OCI-LY3 (cell line): Measurements from ENCODE around the gene ALS2CL.
A peak's percentile ranks its signal among the peaks of the same experiment; 100 is the strongest.

Experiments
- H2AFZ ChIP-seq: fragments of 200-600, 300-600 bp; shearing (Covaris generic); 2 replicates; pipeline ENCODE4 v1.6.0; 2014; ENCODE audit warnings: antibody characterized with exemption, low read depth, low read length
- H3K27ac ChIP-seq: fragments of 200-600, 300-600 bp; sonication (generic); 2 replicates; pipeline ENCODE4 v1.5.1; 2014; ENCODE audit warnings: mild to moderate bottlenecking, low read length, moderate library complexity, mixed read lengths
- H3K27me3 ChIP-seq: fragments of 200-600, 300-600 bp; sonication (generic); 2 replicates; pipeline ENCODE4 v1.6.1; 2014; ENCODE audit warnings: low read depth, low read length, mixed read lengths
- H3K36me3 ChIP-seq: fragments of 200-600, 300-600 bp; sonication (generic); replicated peaks from 2 replicates; pipeline ENCODE3; 2014; ENCODE audit warnings: low read depth, low read length, mixed read lengths
- H3K4me1 ChIP-seq: fragments of 300-600, 200-600 bp; sonication (generic); 2 replicates; pipeline ENCODE4 v1.6.1; 2014; ENCODE audit warnings: low read length, mixed read lengths
- H3K4me2 ChIP-seq: fragments of 200-600, 300-600 bp; sonication (generic); 2 replicates; pipeline ENCODE4 v1.6.1; 2014; ENCODE audit warnings: low read length, mixed read lengths
- H3K4me3 ChIP-seq: fragments of 300-600, 200-600 bp; sonication (generic); 2 replicates; pipeline ENCODE4 v1.5.1; 2014; ENCODE audit warnings: antibody characterized with exemption, mild to moderate bottlenecking, low read length, moderate library complexity
- H3K79me2 ChIP-seq: fragments of 300-600, 200-600 bp; shearing (Covaris generic); 2 replicates; pipeline ENCODE4 v1.6.1; 2014; ENCODE audit warnings: mild to moderate bottlenecking, low read length, mixed read lengths
- H3K9ac ChIP-seq: fragments of 300-600, 200-600 bp; shearing (Covaris generic); 2 replicates; pipeline ENCODE4 v1.6.0; 2014; ENCODE audit warnings: mild to moderate bottlenecking, low read length, moderate library complexity
- H3K9me3 ChIP-seq: fragments of 200-600, 300-600 bp; shearing (Covaris generic); 2 replicates; pipeline ENCODE4 v1.6.1; 2014; ENCODE audit warnings: low read length, mixed read lengths; ENCODE audit not compliant: insufficient read depth
- H4K20me1 ChIP-seq: fragments of 200-600, 300-600 bp; sonication (generic); 2 replicates; pipeline ENCODE4 v1.6.1; 2016; ENCODE audit warnings: low read length, mixed read lengths; ENCODE audit not compliant: insufficient read depth
- EZH2phosphoT487 ChIP-seq: fragments of 200-600 bp; shearing (Covaris generic); IDR thresholded peaks from 2 replicates; pipeline ENCODE4 v1.6.1; 2018; ENCODE audit warnings: antibody characterized with exemption, mixed run types, low read depth
- TF ChIP-seq, protein P1 (sequence below): fragments of 200-600, 300-600 bp; sonication (generic); IDR thresholded peaks from 2 replicates; pipeline ENCODE4 v1.5.1; 2014; ENCODE audit warnings: antibody characterized with exemption, low read length, low read depth

ALS2CL gene

GRCh38 chr3:46717447-46718231 is 24.2 kb upstream of the ALS2CL start, which contains the start of gene PRSS50:
TSS of gene PRSS50 (minus strand) at chr3:46717869. CDS start at chr3:46717824, 45 bp downstream.
- Histone ChIP-seq H3K36me3 (no peaks in the 10 kb centered on the region), H3K79me2 (no peaks in the 10 kb centered on the region), H3K9me3 (no peaks in the 10 kb centered on the region), H2AFZ (no peak within 1 kb of the TSS), H3K4me3 (no peak within 1 kb of the TSS), H3K9ac (no peak within 1 kb of the TSS), H4K20me1 (no peaks in the 10 kb centered on the region), H3K4me1 (peaks cover 11% of the 10 kb centered on the region), H3K27me3 (peaks cover 21% of the 10 kb centered on the region; the same call in 1 of the 2 replicates), H3K4me2 (no peak within 1 kb of the TSS), H3K27ac (no peak within 1 kb of the TSS)
- TF ChIP-seq, protein P1, sequence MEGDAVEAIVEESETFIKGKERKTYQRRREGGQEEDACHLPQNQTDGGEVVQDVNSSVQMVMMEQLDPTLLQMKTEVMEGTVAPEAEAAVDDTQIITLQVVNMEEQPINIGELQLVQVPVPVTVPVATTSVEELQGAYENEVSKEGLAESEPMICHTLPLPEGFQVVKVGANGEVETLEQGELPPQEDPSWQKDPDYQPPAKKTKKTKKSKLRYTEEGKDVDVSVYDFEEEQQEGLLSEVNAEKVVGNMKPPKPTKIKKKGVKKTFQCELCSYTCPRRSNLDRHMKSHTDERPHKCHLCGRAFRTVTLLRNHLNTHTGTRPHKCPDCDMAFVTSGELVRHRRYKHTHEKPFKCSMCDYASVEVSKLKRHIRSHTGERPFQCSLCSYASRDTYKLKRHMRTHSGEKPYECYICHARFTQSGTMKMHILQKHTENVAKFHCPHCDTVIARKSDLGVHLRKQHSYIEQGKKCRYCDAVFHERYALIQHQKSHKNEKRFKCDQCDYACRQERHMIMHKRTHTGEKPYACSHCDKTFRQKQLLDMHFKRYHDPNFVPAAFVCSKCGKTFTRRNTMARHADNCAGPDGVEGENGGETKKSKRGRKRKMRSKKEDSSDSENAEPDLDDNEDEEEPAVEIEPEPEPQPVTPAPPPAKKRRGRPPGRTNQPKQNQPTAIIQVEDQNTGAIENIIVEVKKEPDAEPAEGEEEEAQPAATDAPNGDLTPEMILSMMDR, result peak; percentile 41
- TF ChIP-seq EZH2phosphoT487, result no peak

DNA sequence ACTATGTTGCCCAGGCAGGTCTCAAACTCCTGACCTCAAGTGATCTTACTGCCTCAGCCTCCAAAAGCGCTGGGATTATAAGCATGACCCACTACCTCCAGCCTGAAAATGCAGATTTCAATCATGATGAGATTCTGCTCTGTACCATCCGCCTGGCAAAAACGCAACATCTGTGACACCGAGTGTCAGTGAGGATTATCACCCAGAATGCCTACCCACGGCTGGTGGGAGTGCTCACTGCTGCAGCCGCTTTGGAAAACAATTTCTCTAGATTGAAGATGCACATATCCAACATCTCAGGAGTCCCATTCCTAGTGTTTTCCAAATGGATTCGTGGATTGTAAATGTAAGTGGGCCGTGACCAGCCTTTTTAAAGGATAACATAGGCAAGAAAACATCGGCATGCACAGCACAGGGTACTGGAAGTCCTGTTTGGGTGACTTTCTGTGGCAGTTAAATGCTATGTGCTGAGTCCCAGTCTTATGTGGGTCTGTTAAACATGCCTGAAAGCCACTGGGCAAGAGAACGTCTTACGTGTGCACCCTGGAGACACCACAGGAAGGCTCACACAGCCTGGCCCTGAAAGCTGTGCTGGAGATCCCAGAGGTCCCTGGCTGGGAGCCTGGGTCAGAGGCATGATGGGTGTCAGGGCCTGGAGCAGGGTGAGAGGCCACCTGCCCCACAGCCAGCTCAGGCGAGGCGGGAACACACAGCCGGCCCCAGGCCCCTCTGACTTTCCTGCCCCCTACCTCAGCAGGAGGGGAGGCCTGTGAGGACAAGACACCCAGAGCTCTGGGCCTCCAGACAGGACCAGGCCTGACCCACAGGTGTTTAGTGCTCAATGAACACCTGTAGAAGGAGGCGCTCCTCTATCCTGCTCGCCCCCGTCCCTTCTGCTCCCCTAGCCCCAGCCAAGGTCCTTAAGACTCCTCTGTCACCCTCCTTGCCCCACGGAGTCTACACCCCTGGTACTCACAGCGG is 23.3 kb upstream of the ALS2CL start:
- Histone ChIP-seq H3K79me2 (no peaks in the 10 kb centered on the region), H2AFZ (no peak overlapping the region), H4K20me1 (no peaks in the 10 kb centered on the region), H3K36me3 (no peaks in the 10 kb centered on the region), H3K4me1 (peaks cover 11% of the 10 kb centered on the region), H3K4me2 (no peak overlapping the region), H3K4me3 (no peak overlapping the region), H3K27ac (no peak overlapping the region), H3K27me3 (peaks cover 21% of the 10 kb centered on the region; the same call in 1 of the 2 replicates), H3K9ac (no peak overlapping the region), H3K9me3 (no peaks in the 10 kb centered on the region)
- no peak for TF ChIP-seq EZH2phosphoT487
- TF ChIP-seq, protein P1, result no peak

GRCh38 chr3:46715507-46716175 is 22.2 kb upstream of the ALS2CL start:
- no peak for TF ChIP-seq EZH2phosphoT487
- TF ChIP-seq, protein P1, result no peak
- Histone ChIP-seq H3K4me1 (peaks cover 11% of the 10 kb centered on the region), H3K9ac (no peak overlapping the region), H3K27me3 (peaks cover 16% of the 10 kb centered on the region; the same call in 1 of the 2 replicates), H2AFZ (no peak overlapping the region), H3K36me3 (no peaks in the 10 kb centered on the region), H3K27ac (no peak overlapping the region), H3K9me3 (no peaks in the 10 kb centered on the region), H3K79me2 (no peaks in the 10 kb centered on the region), H3K4me2 (no peak overlapping the region), H4K20me1 (no peaks in the 10 kb centered on the region), H3K4me3 (no peak overlapping the region)
